Panc1 (cell line): ENCODE measurements around the gene RYK.

Experiments
- POLR2AphosphoS5 ChIP-seq: IDR thresholded peaks from 2 replicates; pipeline ENCODE4 v1.6.1; 2012; ENCODE audit warnings: mild to moderate bottlenecking, low read depth, low read length, moderate library complexity
- TF ChIP-seq, protein P1 (sequence below): fragments of 450-650 bp; IDR thresholded peaks from 2 replicates; pipeline ENCODE4 v1.5.1; 2017; ENCODE audit warnings: mild to moderate bottlenecking

DNA sequence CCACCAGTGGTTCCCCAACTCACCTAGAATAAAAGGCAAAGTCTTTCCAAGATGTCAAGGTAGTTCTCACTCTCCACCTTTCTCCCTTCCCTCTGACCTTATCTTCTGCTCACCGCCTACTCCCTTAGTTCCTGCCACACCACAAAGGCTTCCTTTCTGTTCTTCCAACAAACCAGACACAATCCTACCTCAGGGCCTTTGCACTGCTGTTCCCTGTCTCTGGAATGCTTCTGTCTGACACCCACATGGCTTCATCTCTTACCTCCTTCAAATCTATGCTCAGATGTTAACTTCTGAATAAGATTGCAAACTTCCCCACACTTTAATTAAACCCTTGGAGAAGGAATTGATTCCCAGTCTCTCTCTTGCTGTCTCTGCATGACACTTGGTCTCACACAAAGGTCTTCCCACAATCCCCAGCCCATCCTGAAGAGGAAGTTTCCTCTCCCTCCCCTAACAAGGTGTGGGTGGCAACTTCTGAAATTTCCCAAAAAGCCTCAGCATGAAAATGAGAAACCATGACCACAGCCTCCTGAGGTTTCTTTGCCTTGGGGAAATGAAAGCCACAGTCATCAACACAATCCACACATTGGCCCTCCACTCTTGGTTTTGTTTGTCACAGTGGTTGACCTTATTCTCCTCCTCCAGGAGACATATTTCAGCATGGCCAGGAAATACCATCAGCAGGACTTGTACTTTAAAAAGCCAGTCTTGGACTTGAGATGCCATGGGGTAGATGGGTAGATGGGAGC is 3.0 kb upstream of the RYK start:
- TF ChIP-seq, protein P1, sequence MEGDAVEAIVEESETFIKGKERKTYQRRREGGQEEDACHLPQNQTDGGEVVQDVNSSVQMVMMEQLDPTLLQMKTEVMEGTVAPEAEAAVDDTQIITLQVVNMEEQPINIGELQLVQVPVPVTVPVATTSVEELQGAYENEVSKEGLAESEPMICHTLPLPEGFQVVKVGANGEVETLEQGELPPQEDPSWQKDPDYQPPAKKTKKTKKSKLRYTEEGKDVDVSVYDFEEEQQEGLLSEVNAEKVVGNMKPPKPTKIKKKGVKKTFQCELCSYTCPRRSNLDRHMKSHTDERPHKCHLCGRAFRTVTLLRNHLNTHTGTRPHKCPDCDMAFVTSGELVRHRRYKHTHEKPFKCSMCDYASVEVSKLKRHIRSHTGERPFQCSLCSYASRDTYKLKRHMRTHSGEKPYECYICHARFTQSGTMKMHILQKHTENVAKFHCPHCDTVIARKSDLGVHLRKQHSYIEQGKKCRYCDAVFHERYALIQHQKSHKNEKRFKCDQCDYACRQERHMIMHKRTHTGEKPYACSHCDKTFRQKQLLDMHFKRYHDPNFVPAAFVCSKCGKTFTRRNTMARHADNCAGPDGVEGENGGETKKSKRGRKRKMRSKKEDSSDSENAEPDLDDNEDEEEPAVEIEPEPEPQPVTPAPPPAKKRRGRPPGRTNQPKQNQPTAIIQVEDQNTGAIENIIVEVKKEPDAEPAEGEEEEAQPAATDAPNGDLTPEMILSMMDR, result no peak
- TF ChIP-seq POLR2AphosphoS5, result no peak
